ENCODE measurements around the gene ARL6IP5. TPM values are rescaled to one million over a fixed set of nuclear protein-coding genes. Genes with fewer than 3 reads are reported as not detected.

Gene ARL6IP5
- total RNA-seq, 4 donors from 2014 or later, result 100 to 142 (median 110) TPM

DNA sequence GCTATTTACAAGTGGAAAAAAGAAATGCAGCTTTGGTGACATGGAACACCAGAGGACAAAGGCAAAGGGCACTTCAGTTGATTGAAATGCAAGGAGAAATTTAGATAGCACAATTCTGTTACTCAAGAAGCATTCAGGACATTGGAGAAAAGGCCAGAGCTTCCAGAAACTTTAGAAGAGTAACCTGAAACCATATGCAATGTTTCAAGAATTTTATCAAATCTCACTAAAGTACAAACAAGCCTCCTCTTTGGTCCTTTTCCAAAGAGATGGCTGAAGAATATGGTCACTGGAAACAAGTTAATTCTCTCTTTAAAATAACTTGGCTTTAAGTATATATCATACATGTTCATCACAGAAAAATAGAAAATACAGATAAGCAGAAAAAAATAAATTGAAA lies 52.3 kb downstream of the ARL6IP5 start:
- TF ChIP-seq POLR2AphosphoS5 (IDR thresholded peaks at IDR 0.05) (no peak), POLR2A (IDR thresholded peaks at IDR 0.05; ENCODE audit: low read depth) (no peak), EP300 (IDR thresholded peaks at IDR 0.05) (no peak)
- TF ChIP-seq, protein P1, sequence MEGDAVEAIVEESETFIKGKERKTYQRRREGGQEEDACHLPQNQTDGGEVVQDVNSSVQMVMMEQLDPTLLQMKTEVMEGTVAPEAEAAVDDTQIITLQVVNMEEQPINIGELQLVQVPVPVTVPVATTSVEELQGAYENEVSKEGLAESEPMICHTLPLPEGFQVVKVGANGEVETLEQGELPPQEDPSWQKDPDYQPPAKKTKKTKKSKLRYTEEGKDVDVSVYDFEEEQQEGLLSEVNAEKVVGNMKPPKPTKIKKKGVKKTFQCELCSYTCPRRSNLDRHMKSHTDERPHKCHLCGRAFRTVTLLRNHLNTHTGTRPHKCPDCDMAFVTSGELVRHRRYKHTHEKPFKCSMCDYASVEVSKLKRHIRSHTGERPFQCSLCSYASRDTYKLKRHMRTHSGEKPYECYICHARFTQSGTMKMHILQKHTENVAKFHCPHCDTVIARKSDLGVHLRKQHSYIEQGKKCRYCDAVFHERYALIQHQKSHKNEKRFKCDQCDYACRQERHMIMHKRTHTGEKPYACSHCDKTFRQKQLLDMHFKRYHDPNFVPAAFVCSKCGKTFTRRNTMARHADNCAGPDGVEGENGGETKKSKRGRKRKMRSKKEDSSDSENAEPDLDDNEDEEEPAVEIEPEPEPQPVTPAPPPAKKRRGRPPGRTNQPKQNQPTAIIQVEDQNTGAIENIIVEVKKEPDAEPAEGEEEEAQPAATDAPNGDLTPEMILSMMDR (IDR thresholded peaks at IDR 0.05), result no peak
- intact Hi-C loops (cut with DNase I), result no loop called here

DNA sequence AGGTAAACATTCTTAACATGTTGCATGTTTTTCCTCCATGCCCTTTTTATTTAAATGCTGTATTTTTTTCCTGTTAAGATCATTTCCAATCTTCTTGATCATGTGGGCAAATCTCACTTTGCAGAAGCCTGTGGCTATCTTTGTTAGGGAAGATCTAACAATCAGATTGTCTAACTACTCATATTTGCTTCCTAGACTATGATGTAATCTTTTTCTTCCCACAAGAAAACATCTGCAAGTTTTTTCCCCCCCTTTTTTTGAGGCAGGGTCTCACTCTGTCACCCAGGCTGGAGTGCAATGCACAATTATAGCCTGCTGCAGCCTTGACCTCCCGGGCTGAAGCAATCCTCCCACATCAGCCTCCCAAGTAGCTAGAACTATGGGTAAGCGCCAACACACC lies 52.7 kb downstream of the ARL6IP5 start:
- Histone ChIP-seq H3K9me3 (no peaks in the 10 kb centered on the region), H3K36me3 (no peaks in the 10 kb centered on the region), H3K4me1 (peaks cover 0 to 7% (median 6%) of the 10 kb centered on the region in 4 donors), H3K4me3 (no peak overlapping the region), H3K27me3 (no peaks in the 10 kb centered on the region), H3K27ac (replicated peaks in 1 of 4) (no peak overlapping the region)
- 96% methylated on average over 2 of the region's 2 CpGs for WGBS
- intact Hi-C loops (cut with DNase I), result no loop called here
- TF ChIP-seq POLR2A (IDR thresholded peaks at IDR 0.05; ENCODE audit: low read depth) (no peak), EP300 (IDR thresholded peaks at IDR 0.05) (no peak), POLR2AphosphoS5 (IDR thresholded peaks at IDR 0.05) (no peak)
- TF ChIP-seq, protein P1 (IDR thresholded peaks at IDR 0.05), result no peak
- no peak for DNase-seq (ENCODE audit: extremely low spot score)

More for the DNA sequence above, 52.3 kb downstream of the ARL6IP5 start:
- Histone ChIP-seq H3K9me3 (no peaks in the 10 kb centered on the region), H3K4me3 (no peak overlapping the region), H3K27ac (replicated peaks in 1 of 4) (no peak overlapping the region), H3K36me3 (no peaks in the 10 kb centered on the region), H3K4me1 (peaks cover 0 to 3% (median 1%) of the 10 kb centered on the region in 4 donors), H3K27me3 (no peaks in the 10 kb centered on the region)
- no peak for DNase-seq (ENCODE audit: extremely low spot score)

DNA sequence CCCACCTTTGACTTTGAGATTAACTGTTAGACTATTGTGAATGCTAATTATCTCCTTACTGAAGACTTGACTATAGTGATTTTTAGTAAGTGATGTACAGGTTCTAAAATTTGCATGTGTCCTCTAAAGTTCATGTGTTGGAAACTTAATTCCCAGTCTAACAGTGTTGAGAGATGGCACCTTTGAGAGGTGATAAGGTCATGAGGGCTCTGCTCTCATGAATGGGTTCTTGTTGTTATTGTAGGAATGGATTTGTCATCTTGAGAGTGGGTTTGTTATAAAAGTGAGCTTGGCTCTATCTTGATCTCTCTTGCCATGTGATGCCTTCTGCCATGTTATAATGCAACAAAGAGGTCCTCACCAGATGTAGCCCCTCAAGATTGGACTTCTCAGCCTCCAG lies 56.6 kb downstream of the ARL6IP5 start:
- H3K27me3 ChIP-seq, result no peaks in the 10 kb centered on the region
- intact Hi-C loops (cut with DNase I), result no loop called here
- peaks cover 0 to 24% (median 13%) of the 10 kb centered on the region in 4 donors for H3K4me1 ChIP-seq
- no peak for DNase-seq (ENCODE audit: extremely low spot score)
- no peaks in the 10 kb centered on the region for H3K36me3 ChIP-seq
- H3K9me3 ChIP-seq, result no peaks in the 10 kb centered on the region
- TF ChIP-seq, protein P1 (IDR thresholded peaks at IDR 0.05), result no peak
- TF ChIP-seq POLR2AphosphoS5 (IDR thresholded peaks at IDR 0.05), result no peak
- TF ChIP-seq EP300 (IDR thresholded peaks at IDR 0.05), result no peak
- TF ChIP-seq POLR2A (IDR thresholded peaks at IDR 0.05; ENCODE audit: low read depth), result no peak
- no peak overlapping the region for H3K27ac ChIP-seq (replicated peaks in 1 of 4)
- H3K4me3 ChIP-seq, result no peak overlapping the region

DNA sequence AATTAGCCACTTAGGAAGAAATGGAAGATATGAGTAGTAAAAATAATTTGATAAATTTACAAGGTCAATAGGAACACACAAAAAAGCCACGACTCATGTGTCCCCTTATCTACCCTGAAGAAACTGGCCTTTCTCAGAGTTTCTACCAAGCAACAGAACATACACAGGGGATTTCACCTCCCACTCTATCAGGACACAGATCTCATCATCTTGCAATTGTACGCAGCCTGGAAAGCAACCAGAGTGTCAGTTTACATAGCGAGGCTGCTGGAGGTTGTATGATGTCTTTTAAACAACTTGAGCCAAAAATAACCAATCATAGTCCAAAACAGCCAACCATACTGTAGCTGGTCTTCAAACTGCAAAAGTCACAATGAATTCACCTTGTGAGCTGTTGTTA lies 57.4 kb downstream of the ARL6IP5 start:
- H3K9me3 ChIP-seq, result no peaks in the 10 kb centered on the region
- 11% methylated on average over 3 of the region's 3 CpGs for WGBS
- H3K4me1 ChIP-seq, result peaks cover 0 to 24% (median 13%) of the 10 kb centered on the region in 4 donors
- no peaks in the 10 kb centered on the region for H3K36me3 ChIP-seq
- TF ChIP-seq POLR2AphosphoS5 (IDR thresholded peaks at IDR 0.05), result no peak
- TF ChIP-seq EP300 (IDR thresholded peaks at IDR 0.05), result no peak
- TF ChIP-seq, protein P1 (IDR thresholded peaks at IDR 0.05), result no peak
- no peak for TF ChIP-seq POLR2A (IDR thresholded peaks at IDR 0.05; ENCODE audit: low read depth)
- DNase-seq (ENCODE audit: extremely low spot score), result no peak
- H3K27ac ChIP-seq (replicated peaks in 1 of 4), result no peak overlapping the region
- intact Hi-C loops (cut with DNase I), result no loop called here
- no peaks in the 10 kb centered on the region for H3K27me3 ChIP-seq
- H3K4me3 ChIP-seq, result no peak overlapping the region

DNA sequence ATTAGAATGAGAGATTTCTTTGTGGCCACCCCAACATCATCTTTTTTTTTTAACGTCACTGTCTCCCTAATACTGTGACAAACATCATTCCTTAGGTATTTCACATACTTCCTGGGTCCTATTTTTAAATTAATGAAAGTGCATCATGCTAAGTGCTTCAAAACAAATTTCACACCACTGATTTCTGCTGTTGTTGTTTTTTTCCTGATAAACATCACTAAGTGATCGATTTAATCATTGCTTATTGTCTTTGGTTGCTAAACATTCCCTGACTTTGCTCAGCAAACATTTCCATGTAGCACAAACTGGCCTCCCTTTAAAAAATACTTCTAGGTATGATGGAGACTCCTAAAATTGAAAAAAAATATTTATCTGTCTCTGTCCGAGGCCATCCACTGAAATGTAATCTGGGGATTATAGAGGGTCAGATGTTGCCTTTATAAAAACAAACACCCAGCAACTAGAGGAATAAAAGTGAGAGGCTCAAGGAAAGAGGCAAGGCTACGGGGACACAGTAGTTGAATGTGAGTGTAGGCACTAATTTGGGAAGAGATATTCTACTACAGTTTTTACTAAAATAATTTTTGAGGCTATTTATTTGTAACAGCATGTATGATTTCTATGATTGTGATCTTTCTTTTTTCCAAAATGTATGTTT lies 58.2 kb downstream of the ARL6IP5 start:
- H3K4me3 ChIP-seq, result no peak overlapping the region
- TF ChIP-seq POLR2A (IDR thresholded peaks at IDR 0.05; ENCODE audit: low read depth), result no peak
- TF ChIP-seq, protein P1 (IDR thresholded peaks at IDR 0.05), result no peak
- TF ChIP-seq POLR2AphosphoS5 (IDR thresholded peaks at IDR 0.05), result no peak
- no peak for TF ChIP-seq EP300 (IDR thresholded peaks at IDR 0.05)
- no peak overlapping the region for H3K27ac ChIP-seq (replicated peaks in 1 of 4)
- peaks cover 0 to 24% (median 13%) of the 10 kb centered on the region in 4 donors for H3K4me1 ChIP-seq
- no peaks in the 10 kb centered on the region for H3K36me3 ChIP-seq
- no peaks in the 10 kb centered on the region for H3K9me3 ChIP-seq
- DNase-seq (ENCODE audit: extremely low spot score), result no peak
- intact Hi-C loops (cut with DNase I), result no loop called here
- WGBS, result 47% methylated on average over 4 of the region's 4 CpGs
- no peaks in the 10 kb centered on the region for H3K27me3 ChIP-seq

Data from esophagus muscularis mucosa (tissue), 4 donors.